ENCODE measurements around the gene PHLDA3.

- TF ChIP-seq, protein P1, sequence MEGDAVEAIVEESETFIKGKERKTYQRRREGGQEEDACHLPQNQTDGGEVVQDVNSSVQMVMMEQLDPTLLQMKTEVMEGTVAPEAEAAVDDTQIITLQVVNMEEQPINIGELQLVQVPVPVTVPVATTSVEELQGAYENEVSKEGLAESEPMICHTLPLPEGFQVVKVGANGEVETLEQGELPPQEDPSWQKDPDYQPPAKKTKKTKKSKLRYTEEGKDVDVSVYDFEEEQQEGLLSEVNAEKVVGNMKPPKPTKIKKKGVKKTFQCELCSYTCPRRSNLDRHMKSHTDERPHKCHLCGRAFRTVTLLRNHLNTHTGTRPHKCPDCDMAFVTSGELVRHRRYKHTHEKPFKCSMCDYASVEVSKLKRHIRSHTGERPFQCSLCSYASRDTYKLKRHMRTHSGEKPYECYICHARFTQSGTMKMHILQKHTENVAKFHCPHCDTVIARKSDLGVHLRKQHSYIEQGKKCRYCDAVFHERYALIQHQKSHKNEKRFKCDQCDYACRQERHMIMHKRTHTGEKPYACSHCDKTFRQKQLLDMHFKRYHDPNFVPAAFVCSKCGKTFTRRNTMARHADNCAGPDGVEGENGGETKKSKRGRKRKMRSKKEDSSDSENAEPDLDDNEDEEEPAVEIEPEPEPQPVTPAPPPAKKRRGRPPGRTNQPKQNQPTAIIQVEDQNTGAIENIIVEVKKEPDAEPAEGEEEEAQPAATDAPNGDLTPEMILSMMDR (IDR thresholded peaks at IDR 0.05): no peak
- TF ChIP-seq ZFX (IDR thresholded peaks at IDR 0.05; ENCODE audit: borderline replicate concordance): no peak
Observed at GRCh38 chr1:201504799-201505502, 36.0 kb upstream of the PHLDA3 start.
